ENCODE results near the gene PFKM.

GRCh38 chr12:48075832-48076231 is 43.3 kb upstream of the PFKM start:
- no peak for TF ChIP-seq POLR2A (IDR thresholded peaks at IDR 0.05; ENCODE audit: low read length)
- no peak for TF ChIP-seq GATA1 (IDR thresholded peaks at IDR 0.05; ENCODE audit: low read depth, low read length)

All from erythroblast (primary cell).